SJSA1 (cell line): Measurements from ENCODE around the gene IFNA21. TPM values are rescaled to one million over a fixed set of nuclear protein-coding genes. Genes with fewer than 3 reads are reported as not detected.

Experiments used
- total RNA-seq: library from RNA; depleted of rRNA; stranded (reverse); fragments of >200 nt; shearing (Covaris generic); gene quantifications from 2 replicates; pipeline ENCODE4 v1.2.3, GENCODE V29; 2014; rRNA removed

IFNA21 gene
- total RNA-seq, 1 experiment from 2014 or later, result not detected

Other genes starting within 250 kb of the IFNA21 start
- 2.6 and 5.2 TPM in 2 replicates for gene HACD4, start 135.0 kb downstream of the IFNA21 start, total RNA-seq
- gene IFNB1, start 88.7 kb downstream of the IFNA21 start, total RNA-seq, result not detected in 2 replicates
- not detected in 2 replicates for gene IFNW1, start 24.8 kb downstream of the IFNA21 start, total RNA-seq
- not detected in 2 replicates for gene IFNA4, start 20.9 kb upstream of the IFNA21 start, total RNA-seq
- not detected in 2 replicates for gene IFNA7, start 35.5 kb upstream of the IFNA21 start, total RNA-seq
- not detected in 2 replicates for gene IFNA10, start 40.5 kb upstream of the IFNA21 start, total RNA-seq
- gene IFNA16, start 50.7 kb upstream of the IFNA21 start, total RNA-seq, result not detected in 2 replicates
- not detected in 2 replicates for gene IFNA17, start 61.6 kb upstream of the IFNA21 start, total RNA-seq
- gene IFNA14, start 73.3 kb upstream of the IFNA21 start, total RNA-seq, result not detected in 2 replicates
- not detected in 2 replicates for gene IFNA5, start 138.7 kb upstream of the IFNA21 start, total RNA-seq
- 14.2 and 16.5 TPM in 2 replicates for gene KLHL9, start 168.7 kb upstream of the IFNA21 start, total RNA-seq
- gene IFNA6, start 184.2 kb upstream of the IFNA21 start, total RNA-seq, result not detected in 2 replicates
- gene IFNA13, start 201.4 kb upstream of the IFNA21 start, total RNA-seq, result not detected in 2 replicates
- not detected in 2 replicates for gene IFNA2, start 218.7 kb upstream of the IFNA21 start, total RNA-seq
- gene IFNA8, start 242.5 kb upstream of the IFNA21 start, total RNA-seq, result not detected in 2 replicates